HUES6 (cell line): ENCODE measurements around the gene COL5A1.

Experiments
- H3K27ac ChIP-seq: 2 replicates; pipeline ENCODE4 v1.7.0; 2013; ENCODE audit warnings: low read depth, mild to moderate bottlenecking, low read length, inconsistent platforms
- H3K27me3 ChIP-seq: 2 replicates; pipeline ENCODE4 v1.6.1; 2013; ENCODE audit warnings: low read length; ENCODE audit not compliant: control insufficient read depth, insufficient read depth
- H3K36me3 ChIP-seq: 2 replicates; pipeline ENCODE4 v1.6.1; 2013; ENCODE audit warnings: low read length; ENCODE audit not compliant: control insufficient read depth, insufficient read depth
- H3K4me1 ChIP-seq: 2 replicates; pipeline ENCODE4 v1.6.1; 2013; ENCODE audit warnings: low read length; ENCODE audit not compliant: control insufficient read depth, insufficient read depth
- H3K4me3 ChIP-seq: 2 replicates; pipeline ENCODE4 v1.5.1; 2013; ENCODE audit warnings: low read depth, low read length
- H3K9ac ChIP-seq: one replicate; pipeline ENCODE4 v1.6.1; 2013; ENCODE audit warnings: mild to moderate bottlenecking, low read length
- H3K9me3 ChIP-seq: 2 replicates; pipeline ENCODE4 v1.6.1; 2013; ENCODE audit warnings: low read depth, low read length; ENCODE audit not compliant: control insufficient read depth, insufficient read depth

Gene COL5A1

DNA sequence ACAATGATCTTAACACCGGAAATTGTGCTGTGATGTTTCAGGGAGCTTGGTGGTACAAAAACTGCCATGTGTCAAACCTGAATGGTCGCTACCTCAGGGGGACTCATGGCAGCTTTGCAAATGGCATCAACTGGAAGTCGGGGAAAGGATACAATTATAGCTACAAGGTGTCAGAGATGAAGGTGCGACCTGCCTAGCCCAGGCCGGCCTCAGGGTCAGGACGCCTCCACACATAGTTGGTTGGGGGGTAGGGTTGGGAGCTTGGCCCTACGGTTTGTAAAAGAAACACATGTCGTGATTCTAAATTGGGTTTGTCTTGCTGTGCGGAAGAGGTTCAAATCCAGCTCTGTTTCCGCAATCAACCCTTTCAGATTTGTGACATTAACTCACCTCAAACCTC is 245.6 kb downstream of the COL5A1 start:
- no peaks in the 10 kb centered on the region for H3K4me1 ChIP-seq
- no peak overlapping the region for H3K27ac ChIP-seq
- no peak overlapping the region for H3K9ac ChIP-seq
- H3K36me3 ChIP-seq = no peaks in the 10 kb centered on the region
- no peak overlapping the region for H3K4me3 ChIP-seq
- no peaks in the 10 kb centered on the region for H3K27me3 ChIP-seq
- H3K9me3 ChIP-seq = no peaks in the 10 kb centered on the region

DNA sequence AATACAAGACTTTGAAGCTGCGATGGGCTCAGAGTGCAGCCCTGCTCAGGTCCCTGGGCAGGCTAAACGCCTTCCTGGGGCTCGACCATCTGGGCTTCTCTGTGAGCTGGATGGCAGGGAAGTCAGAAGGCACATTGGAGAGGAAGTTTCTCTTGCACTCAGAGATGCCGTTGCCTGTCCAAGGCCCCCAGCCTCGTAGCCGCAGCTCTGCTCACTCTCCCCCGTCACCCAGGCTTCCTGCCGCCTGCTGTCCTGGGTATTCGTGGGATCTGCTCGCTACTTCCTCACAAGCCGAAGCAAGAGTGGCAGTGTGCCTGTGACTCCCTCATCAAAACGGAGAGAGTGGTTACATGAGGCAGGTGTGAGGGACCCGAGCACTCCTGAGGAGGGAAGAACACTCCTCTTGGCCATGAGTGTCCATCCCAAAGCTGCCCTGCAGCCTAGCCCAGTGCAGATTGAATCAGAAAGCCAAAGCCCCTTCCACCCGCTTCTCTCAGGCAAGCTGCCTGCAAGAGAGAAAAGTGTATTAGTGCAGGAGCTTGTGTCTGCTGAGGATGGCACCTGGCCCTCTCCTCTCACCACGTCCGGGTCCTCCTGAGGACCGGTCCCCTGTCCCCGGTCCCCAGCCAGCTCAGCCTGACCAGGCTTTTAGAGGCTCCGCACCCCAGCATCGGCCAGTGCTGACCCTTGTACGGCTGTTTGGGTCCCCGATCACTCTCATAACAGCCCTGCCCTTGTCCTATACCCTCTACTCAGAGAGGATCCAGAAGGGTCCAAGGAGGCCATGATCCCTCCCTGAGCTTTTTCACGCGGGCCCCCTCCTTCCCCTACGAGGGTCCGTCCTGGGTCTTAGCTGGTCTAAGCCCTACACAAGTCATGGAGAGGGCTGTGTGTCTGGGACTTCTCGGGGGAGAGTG is 246.3 kb downstream of the COL5A1 start:
- no peak overlapping the region for H3K9ac ChIP-seq
- no peak overlapping the region for H3K27ac ChIP-seq
- no peaks in the 10 kb centered on the region for H3K9me3 ChIP-seq
- no peaks in the 10 kb centered on the region for H3K4me1 ChIP-seq
- H3K36me3 ChIP-seq = no peaks in the 10 kb centered on the region
- no peak overlapping the region for H3K4me3 ChIP-seq
- H3K27me3 ChIP-seq = no peaks in the 10 kb centered on the region

DNA sequence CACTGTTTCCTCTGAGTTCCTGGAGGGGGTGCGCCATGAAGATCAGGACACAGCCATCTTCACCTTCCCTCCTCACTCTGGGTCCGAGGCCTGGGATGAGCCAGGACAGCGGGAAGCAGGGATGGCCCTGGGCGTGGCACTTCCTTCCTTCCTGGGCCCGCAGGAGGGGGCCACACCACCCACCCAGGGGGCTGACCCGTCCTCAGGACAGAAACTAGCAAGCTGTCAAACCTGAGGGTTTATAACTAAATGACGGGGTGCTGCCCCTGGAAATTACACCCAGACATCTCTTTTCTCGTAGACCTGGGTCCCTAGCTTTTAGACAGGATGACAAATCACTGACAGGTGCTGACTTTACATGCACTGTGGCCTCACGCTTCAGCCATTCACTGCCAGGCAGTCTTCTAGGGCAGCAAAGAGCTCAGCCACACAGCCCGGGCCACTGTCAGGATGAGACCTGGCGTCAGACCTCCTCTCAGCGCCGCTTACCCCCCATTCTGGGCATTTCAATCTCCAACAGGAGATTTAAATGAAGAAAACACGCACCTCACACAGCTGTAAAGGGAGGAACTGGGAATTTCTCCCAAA is 247.1 kb downstream of the COL5A1 start:
- Histone ChIP-seq H3K9ac (no peak overlapping the region), H3K9me3 (no peaks in the 10 kb centered on the region), H3K27ac (no peak overlapping the region), H3K36me3 (no peaks in the 10 kb centered on the region), H3K4me1 (no peaks in the 10 kb centered on the region), H3K27me3 (no peaks in the 10 kb centered on the region), H3K4me3 (no peak overlapping the region)

DNA sequence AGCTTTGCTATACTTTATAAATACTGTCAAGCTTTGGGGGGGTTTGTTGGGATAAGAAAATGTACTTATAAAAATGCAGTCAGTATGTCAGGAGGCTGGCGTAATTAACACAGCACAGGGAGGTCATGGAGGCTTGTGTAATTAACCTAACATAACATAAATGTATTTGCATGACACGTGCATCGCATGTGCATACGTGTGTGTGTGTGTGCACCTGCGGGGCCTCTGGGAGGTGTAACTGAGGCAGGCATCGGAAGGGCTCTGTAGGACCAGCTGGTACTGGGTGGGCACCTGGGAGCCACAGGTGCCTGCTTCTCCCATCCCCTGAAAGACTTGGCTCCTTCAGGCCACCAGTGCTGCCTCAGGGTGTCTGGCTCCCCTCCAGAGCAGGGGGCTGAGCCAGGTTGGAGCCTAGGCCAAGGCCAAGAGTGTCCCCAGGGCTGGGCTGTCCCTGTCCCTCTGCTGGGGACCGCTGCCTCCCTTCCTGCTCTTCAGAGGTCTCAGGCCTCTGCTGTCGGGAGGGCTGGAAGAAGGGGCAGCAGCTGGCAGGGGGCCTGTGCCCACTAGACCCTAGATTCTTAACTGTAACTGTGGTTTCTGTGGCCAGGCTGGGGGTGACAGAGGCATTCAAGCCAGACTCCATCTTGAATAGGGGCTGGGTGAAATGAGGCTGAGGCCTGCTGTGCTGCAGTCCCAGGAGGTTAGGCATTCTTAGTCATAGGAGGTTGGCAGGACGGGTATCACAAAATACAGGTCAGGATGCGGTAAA is 248.0 kb downstream of the COL5A1 start:
- H3K27ac ChIP-seq = no peak overlapping the region
- no peak overlapping the region for H3K9ac ChIP-seq
- no peaks in the 10 kb centered on the region for H3K27me3 ChIP-seq
- no peak overlapping the region for H3K4me3 ChIP-seq
- peaks cover 7% of the 10 kb centered on the region; the same call in 1 of the 2 replicates for H3K9me3 ChIP-seq
- no peaks in the 10 kb centered on the region for H3K36me3 ChIP-seq
- H3K4me1 ChIP-seq = no peaks in the 10 kb centered on the region

DNA sequence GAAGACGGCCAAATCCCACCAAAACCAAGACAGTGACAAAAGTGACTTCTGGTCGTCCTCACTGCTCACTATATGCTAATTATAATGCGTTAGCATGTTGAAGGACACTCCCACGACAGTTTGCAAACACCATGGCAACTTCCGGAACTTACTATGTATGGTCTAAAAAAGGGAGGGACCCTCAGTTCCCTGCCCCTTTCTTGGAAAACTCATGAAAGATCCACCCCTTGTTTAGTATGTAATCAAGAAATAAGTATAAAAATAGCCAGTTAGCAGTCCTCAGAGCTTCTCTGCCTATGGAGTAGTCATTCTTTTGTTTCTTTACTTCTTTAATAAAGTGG is 248.5 kb downstream of the COL5A1 start:
- Histone ChIP-seq H3K27me3 (no peaks in the 10 kb centered on the region), H3K36me3 (no peaks in the 10 kb centered on the region), H3K4me1 (no peaks in the 10 kb centered on the region), H3K9ac (no peak overlapping the region), H3K4me3 (no peak overlapping the region), H3K27ac (no peak overlapping the region), H3K9me3 (peaks cover 13% of the 10 kb centered on the region; the same call in 1 of the 2 replicates)

DNA sequence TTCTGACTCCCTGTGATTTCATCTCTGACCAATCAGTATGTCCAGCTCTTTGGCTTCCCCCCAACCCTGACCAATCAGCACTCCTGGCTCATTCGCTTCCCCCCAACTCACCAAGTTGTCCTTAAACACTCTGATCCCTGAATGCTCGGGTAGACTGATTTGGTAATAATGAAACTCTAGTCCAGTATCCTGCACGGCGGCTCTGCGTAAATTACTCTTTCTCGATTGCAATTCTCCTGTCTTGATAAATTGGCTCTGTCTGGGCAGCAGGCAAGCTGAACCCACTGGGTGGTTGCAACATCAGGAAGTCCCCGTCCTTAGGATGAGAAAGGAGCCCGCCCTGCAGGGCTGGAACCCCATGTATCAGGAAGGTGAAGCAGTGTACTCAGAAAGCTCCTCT is 249.4 kb downstream of the COL5A1 start:
- Histone ChIP-seq H3K9me3 (peaks cover 14% of the 10 kb centered on the region; the same call in 1 of the 2 replicates), H3K4me3 (no peak overlapping the region), H3K27ac (no peak overlapping the region), H3K4me1 (no peaks in the 10 kb centered on the region), H3K9ac (no peak overlapping the region), H3K36me3 (no peaks in the 10 kb centered on the region), H3K27me3 (no peaks in the 10 kb centered on the region)

DNA sequence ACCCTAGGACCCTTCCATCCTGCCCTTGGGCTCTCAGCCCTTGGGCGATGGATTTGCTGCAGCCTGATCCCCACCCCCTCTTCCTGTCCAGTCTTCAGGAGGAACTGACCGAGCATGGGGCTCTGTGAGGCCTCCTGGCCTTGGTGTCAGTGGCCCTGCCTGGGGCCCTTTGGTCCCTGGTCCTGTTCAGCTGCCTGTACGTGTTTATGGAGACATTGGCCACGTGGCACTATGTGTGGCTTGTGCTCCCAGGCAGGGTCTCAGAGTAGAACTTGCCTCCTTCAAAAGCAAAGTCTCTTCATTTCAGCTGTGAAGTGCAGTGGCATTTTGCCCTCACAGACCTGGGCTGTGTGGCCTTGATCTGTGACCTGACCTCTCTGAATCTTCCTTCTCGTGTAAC is 250.1 kb downstream of the COL5A1 start:
- Histone ChIP-seq H3K9me3 (peaks cover 14% of the 10 kb centered on the region; the same call in 1 of the 2 replicates), H3K27me3 (no peaks in the 10 kb centered on the region), H3K4me1 (no peaks in the 10 kb centered on the region), H3K4me3 (no peak overlapping the region), H3K9ac (no peak overlapping the region), H3K27ac (no peak overlapping the region), H3K36me3 (no peaks in the 10 kb centered on the region)

DNA sequence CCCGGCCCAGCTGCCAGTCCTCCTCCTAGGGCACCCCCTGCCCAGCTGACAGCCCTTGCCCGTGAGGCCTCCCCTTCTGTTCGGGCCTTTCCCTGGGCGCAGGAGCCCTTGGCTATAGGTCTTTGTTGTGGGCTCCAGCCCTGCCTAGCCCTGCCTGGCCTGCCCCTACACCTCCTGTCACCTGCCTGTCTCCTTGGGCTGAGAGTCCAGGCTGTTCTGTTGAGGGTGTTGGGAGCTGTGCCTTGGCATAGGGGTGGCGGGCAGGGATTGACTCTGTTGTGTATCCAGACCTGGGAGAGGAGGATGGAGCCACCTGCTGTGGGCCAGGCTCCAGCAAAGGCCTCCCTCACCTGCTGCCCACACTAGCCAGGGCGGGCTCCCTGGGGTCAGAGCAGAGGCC is 250.6 kb downstream of the COL5A1 start:
- Histone ChIP-seq H3K4me1 (no peaks in the 10 kb centered on the region), H3K27ac (no peak overlapping the region), H3K9me3 (peaks cover 14% of the 10 kb centered on the region; the same call in 1 of the 2 replicates), H3K27me3 (no peaks in the 10 kb centered on the region), H3K36me3 (no peaks in the 10 kb centered on the region), H3K4me3 (no peak overlapping the region), H3K9ac (no peak overlapping the region)

DNA sequence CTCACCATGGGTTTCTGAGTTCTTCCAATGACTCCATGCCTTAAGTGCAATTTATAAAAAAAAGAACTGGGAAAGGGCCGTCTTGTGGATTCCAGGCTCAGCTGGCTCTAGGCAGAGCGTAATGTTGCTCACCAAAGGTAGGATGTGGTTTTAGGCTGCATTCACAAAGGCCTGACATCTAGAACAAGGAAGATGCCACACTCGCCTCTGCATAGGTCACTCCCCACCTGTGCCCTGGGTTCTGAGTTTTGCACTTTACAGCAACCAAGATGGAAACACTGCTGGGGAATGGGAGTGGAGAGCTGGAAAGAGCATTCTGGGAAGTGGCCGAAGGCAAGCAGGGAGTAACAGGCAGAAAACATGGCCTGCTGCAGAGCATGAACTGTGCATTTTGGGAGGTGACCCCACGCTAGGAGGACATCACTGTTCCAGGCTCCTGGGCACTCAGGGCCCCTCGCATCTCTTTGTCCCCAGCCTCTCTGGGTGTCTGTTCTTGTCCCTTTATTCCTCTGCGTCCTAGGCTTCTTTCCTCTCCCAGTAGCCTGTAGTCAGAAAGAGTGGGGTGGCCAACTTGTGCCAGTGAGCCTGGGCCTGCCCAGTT is 251.3 kb downstream of the COL5A1 start:
- H3K9me3 ChIP-seq = peaks cover 14% of the 10 kb centered on the region; the same call in 1 of the 2 replicates
- no peak overlapping the region for H3K9ac ChIP-seq
- no peak overlapping the region for H3K4me3 ChIP-seq
- no peaks in the 10 kb centered on the region for H3K4me1 ChIP-seq
- H3K27me3 ChIP-seq = no peaks in the 10 kb centered on the region
- H3K27ac ChIP-seq = no peak overlapping the region
- no peaks in the 10 kb centered on the region for H3K36me3 ChIP-seq
